ENCODE measurements around the gene DNM3.
"Not testable (repeated sequence)": the region's sequence is repeated elsewhere in the genome, so short reads cannot be mapped to it uniquely, and the experiment has no call there.

Gene DNM3

DNA sequence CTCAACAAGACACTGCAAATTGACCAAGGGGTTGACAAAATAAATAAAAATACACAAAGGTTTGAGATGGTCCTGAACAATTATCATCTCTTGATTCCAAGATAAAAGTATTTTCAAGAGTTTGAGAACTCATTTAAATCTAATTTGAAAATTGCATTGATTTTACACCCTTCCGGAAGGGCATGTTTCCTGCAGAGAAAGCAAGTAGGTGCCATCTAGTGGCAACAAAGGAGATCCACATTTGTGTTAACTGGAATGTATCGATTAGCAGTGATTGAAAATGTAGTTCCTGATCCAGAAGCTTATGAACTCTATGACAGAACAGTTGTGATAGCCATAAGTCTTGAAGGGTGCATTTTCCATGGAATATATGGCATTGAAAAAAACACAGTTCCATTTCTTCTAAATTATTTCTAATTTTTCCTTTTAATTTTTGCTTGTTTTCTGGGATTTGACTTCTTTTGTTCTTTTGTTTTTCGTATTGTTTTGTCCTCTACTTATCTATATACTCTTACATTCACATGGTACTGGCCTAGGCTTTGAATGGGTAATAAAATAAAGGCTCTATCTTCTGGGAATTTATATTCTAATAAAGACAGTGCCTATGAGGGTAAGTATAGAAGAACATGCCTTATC, 143.7 kb downstream of the DNM3 start:
- DNase-seq, result peak; percentile 62

DNA sequence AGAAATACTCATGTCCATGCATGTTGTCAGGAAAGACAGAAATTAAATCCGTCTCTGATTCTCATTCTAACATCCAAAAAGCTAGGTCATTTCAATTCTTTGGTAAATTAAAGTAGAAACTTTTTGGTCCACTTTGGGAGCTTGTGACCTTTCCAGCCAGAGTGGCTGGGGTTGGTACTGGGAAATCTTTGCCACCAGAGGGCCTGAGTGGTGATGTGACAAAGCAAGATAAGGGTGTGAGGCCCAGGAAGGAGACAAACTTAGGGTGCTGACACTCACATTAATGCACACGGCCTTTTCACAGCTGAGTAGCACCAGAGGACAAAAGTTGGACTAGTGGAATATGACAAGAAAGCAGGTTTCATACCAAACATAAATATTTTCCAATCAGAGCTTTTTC, 144.3 kb downstream of the DNM3 start:
- no peak for DNase-seq

DNA sequence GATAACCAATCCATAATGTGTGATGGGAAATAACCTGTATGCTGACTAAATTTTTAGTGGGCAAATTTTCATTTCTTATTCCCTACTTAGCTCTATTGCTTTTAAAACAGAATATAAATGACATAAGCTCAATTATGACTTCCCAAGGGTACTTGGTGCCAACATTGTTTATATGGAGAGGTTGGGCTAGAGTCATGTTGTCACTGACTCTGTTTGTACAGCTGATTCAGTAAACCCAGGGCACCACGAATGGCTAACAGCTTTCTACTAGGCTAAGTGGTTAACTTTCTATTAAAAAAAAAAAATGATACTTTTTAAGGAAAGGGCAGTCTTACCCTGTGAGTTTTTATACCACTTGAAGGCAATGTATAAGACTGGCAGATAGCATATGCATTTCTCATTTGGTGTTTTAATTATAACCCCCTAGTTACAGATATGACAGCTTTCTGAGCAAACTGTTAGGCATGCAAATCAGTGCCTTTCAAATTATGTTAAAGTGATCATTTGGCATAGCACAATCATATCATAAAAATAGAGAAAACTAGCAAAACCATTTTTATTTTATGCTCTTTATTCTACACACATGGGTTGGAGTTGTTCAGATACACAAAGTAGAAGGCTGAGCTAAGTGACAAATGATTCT, 147.1 kb downstream of the DNM3 start:
- DNase-seq, result no peak

DNA sequence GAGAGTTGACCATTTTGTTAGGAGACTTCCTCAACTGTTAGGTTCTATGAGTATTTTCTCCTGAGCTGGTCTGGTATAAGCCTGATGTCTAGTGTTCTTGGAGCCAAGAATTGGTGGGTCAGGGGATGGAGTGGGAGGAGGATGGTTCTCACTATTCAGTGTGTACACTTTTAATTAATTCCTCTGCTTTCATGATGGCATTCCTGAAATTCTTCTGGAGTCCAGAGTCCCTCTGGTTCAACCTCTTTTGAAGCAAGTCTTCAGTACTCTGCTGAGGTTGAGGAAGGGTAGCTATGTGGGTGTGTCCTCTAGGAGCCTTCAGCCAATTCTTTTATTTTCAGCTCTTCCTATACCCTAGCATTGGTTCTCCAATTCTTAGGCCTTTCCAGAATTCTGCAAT, 149.1 kb downstream of the DNM3 start:
- no peak for DNase-seq

DNA sequence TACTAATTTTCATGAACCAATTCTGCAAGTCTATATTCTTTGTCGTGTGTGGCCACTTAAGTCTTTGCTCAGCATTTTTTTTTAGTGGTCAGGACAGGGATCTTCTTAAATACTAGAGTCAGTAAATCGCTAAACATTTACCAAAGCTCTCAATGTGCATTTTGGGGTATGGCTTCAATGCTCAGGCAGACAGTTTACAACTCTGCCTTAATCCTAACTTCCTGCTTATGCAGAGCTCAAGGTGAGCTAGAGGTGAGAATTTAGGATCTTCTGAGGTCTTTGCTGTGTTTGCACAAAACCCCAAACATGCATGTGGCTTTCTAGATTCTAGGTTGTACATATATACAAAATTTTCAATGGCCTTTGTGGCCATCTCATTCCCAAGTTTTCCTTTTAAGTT, 153.0 kb downstream of the DNM3 start:
- DNase-seq, result no peak

DNA sequence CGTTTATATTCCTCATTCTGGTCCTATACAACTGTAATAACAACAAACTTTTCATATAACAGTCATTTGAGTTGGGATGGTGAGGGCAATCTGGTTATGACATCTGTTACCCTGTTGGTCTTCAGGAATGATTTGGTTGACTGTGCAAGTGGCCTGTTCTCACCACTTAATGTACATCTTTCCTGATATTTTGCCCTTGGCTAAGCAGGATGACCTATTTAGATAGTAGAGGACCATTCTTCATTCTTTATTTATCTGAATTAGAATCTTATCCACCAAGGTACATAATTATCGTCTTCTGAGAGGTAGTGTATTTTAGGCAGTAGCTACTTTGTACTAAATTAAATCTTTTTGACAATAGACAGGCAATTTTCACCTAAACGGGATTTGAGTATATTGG, 154.3 kb downstream of the DNM3 start:
- DNase-seq, result no peak

DNA sequence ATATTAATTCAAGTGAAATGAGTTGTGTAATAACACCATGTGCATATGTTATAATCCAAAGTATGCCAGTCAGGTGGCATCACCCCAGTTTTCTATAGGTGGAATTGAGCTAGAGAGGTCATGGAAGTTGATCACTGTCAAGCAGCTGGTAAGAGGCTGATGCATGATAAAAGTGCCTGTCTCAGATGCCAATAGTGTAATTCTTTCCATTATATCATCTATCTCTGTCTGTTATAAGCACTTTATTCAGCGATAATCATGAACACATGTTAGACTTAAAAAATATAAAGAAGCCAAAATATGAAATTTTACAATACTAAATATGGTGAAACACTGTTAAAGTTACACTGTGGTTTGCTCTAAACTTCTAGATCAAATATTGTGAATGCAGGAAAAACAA, 156.6 kb downstream of the DNM3 start:
- no peak for DNase-seq

DNA sequence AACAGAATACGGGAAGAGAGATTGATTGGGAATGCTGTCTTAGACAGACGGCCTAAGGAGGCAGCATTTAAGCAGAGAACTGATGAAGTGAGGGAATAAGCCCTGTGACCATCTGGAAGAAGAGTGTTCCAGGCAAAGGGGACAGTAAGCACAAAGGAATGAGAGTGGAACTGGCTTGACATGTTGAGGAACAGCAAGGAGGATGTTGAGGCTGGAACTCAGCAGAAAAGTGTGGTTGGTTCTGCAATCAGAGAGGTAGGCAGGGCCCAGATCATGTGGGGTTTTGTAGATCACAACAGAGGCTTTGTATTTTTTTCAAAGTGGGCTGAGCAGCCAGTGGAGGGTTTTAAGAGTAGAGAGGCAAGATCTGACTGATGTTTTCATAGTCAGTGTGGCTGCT, 157.4 kb downstream of the DNM3 start:
- DNase-seq, result no peak

DNA sequence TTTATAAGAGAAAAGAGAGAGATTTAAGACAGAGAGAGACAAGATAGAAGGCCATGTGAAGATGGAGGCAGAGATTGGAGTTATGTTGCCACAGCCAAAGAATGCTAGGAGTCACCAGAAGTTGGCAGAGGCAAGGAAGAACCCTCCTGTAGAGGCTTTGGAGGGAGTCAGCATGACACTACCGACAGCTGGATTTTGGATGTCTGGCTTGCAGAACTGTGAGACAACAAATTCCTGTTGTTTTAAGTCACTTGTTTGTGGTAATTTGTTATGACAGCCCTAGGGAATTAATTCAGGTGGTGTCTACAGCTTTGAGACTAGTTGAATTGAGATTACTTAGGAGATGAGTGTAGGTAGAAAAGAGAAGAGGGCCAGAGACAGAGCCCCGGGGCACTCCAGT, 158.5 kb downstream of the DNM3 start:
- no peak for DNase-seq

DNA sequence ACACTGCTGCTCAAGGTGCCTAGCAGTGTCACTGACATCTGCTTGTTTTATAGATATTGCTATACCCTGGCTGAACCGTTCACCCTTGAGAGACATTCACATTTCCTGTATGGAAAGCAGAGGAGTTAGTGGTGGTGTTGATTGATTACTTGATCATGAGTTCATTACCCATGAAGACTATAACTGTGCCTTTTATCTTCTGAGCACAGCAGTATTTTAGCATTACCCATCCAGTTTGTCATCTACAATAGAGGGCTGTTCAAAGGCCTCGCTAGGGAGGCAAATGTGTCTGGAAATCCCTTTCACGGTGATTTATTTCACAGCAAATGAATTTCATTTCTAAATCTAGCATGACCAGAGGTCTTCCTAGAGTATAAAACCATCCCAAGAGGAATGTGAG, 160.0 kb downstream of the DNM3 start:
- DNase-seq, result no peak

DNA sequence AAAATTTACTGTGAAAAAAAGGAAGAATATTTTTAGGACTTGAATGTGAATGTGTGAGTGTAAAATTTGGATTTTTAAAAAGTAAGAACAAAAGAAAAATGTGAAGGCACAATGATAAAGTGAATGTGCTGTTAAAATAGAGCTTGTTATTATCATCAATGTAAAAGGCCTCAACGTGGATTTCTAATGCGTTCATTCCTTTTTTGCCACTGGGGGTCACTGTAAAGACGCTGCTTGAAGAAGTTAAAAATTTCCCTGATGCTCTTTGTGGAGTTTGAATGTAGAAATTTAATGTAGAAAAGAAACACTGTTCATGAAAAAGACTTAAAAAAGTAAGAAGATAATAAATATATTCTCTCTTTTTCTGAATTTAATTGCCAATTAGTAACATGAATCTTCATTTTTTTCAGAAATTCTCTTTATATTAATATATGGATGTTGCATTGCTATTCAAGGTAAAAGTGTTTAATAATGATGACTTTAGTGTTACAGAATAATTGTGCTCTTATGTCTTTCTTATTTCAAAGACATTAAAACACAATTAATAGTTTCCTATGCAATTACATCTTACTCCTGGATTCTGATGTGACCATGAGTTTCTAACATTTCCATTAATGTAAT, 161.5 kb downstream of the DNM3 start:
- peak; percentile 56 for DNase-seq

DNA sequence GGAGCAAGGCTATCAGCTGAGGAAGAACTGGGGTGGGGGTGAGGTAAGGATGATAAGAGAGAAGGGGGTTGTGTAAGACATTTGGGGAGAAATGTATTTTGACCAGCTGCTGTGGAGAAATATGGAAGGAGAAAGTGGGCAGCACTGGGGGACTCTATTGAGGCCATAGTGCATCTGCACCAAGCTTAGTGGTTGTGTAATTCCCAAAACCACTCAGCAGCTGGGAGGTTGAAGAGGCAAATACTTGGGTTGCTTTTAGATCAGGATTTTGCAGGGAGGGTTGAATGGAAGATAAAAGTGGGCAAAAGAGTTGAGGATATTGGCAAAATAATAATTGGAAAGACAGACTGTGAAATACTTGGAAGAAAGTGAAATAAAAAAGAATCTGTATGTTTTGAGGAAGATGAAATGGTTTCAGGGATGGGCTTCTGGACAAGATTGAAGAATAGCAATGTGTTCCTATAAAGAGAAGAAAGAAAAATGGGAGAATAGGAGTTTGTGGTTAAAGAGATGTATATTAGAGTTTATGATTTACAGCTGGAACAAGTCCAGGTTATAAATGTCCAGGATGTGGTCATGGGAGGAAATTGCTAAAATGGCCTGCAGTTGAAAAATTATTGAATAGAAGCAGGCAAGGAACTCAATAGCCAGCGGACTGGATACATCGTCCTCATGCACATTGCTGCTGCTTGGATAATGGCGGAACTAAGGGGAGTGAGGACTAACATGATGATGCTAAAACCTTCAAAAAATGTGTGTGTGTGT, 162.7 kb downstream of the DNM3 start:
- no peak for DNase-seq

DNA sequence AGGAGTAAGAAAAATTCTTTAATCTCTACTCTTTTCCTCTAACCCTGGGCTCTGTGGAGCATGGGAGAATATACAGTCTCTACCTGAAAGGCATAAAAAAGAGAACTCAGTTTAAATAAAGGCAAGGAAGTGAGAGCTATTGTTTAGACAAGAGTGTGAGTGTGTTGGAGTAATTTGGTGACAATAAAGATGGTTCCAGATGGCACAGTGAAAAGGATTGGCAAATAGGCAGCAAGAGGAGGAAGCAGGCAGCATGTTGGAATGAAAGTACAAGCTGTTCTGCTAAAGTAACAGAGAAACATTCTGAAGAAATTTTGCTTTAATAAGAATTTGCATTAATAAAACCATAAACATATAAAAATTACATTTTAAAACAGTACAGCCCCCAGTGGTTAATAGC, 163.4 kb downstream of the DNM3 start:
- no peak for DNase-seq

DNA sequence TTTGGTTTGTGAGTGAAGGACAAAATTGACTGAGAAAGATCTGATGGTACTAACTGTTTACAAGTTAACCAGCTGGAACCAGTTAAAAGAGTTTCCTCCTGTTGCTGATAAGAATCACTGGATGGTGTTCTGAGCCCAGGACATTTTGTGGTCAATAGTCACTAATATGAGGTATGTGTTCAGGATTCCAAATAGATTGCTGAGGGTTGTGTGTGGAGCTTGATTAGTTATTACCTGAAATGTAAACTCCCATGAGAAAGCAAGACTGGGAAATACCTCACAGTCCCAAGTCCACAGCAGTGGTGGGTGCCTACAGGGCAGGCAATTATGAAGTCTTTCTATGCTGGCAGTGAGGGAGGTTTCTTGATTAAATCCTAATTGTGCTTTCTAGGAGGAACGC, 164.6 kb downstream of the DNM3 start:
- no peak for DNase-seq

DNA sequence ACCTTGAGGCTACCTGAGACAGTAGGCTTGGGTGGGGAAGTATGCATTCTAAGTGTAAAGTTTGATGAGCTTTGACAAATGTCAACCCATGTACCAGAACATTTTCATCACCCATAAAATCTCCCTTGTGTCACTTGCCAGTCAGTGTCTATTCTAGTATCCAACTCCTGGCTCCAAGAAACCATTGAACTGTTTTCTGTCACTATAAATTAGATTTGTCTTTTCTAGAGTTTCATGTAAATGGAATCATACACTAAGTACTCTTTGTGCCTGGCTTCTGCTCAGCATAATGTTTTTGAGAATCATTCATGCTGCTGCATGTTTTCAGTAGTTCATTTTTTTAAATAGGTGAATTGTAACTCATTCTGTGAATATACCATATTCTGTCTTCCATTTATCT, 165.4 kb downstream of the DNM3 start:
- DNase-seq, result no peak

DNA sequence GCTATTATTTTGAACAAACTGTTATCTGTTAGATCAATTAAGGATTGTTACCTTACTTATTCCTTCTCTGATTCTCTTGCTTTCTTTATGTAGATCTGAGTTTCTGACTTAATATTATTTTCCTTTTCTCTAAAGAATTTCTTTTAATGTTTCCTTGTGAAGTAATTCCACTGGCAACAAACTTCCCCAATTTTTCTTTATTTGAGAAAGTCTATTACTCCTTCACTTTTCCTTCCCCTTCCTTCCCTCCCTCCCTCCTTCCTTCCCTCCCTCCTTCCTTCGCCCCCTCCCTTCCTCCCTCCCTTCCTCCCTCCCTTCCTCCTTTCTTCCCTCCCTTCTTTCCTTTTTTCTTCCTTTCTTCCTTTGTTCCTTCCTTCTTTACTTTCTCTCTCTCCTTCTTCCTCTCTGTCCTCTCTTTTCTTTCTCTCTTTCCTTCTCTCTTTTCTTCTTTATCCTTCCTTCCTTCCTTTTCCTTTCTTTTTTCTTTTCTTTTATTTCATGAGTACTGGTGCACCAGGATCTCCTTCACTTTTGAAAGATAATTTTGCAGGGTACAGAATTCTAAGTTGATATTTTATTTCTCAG, 177.5 kb downstream of the DNM3 start:
- DNase-seq, result no peak

DNA sequence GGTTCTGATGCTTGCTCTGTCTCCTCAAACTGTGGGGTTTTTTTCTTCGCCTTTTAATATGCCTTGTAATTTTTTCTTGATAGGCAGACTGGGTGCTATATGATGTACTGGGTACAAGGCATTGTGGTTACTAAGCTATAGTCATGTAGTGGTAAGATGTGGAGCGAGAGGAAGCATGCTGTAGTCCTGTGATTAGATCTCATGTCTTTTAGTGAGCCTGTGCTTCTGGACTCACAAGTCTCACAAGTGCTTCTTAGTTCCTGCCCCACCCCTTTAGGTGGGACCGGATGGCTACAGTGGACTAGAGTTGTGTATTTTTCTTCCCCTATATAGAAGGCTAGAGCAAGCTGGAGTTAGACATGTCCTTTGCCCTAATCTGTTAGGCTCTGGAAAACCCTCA, 178.7 kb downstream of the DNM3 start:
- DNase-seq, result no peak

DNA sequence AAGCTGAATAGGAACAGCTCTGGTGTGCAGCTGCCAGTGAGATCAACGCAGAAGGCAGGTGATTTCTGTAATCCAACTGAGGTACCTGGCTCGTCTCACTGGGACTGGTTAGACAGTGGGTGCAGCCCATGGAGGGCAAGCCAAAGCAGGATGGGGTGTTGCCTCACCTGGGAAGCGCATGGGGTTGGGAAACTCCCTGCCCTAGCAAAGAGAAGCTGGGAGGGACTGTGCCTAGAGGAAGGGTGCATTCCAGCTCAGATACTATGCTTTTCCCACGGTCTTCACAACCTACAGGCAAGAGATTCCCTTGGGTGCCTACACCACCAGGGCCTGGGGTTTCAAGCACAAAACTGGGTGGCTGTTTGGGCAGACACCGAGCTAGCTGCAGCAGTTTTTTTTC, 183.2 kb downstream of the DNM3 start:
- DNase-seq, result no peak

DNA sequence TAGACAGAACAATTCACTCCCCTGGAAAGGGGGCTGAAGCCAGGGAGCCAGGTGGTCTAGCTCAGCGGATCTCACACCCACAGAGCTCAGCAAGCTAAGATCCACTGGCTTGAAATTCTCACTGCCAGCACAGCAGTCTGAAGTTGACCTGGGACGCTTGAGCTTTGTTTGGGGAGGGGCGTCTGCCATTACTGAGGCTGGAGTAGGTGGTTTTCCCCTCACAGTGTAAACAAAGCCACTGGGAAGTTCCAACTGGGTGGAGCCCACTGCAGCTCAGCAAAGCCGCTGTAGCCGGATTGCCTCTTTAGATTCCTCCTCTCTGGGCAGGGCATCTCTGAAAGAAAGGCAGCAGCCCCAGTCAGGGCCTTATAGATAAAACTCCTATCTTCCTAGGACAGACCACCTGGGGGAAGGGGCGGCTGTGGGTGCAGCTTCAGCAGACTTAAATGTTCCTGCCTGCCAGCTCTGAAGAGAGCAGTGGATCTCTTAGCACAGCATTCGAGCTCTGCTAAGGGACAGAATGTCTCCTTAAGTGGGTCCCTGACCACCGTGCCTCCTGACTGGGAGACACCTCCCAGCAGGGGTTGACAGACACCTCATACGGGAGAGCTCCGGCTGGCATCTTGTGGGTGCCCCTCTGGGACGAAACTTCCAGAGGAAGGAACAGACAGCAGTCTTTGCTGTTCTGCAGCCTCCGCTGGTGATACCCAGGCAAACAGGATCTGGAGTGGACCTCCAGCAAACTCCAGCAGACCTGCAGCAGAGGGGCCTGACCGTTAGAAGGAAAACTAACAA, 183.8 kb downstream of the DNM3 start:
- not testable (repeated sequence) for DNase-seq

DNA sequence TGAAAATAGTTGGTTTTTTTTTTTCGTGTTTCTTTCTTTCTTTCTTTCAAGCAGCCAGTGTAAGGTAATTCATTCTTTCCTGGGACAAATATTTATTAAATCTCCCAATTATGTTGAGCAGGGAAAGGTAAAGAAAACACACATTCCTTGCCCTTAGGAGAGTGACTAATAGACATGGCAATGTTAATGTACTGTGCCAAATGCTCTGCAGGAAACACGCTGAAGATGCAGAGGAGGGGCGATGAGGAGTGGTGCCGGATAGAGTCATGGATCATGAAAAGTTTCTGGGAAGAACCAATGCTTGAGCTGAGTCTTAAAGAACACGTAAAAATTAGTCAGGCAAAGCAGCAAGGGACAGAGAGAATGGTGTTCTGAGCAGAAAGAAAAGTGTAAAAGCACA, 199.2 kb downstream of the DNM3 start:
- DNase-seq, result no peak

DNA sequence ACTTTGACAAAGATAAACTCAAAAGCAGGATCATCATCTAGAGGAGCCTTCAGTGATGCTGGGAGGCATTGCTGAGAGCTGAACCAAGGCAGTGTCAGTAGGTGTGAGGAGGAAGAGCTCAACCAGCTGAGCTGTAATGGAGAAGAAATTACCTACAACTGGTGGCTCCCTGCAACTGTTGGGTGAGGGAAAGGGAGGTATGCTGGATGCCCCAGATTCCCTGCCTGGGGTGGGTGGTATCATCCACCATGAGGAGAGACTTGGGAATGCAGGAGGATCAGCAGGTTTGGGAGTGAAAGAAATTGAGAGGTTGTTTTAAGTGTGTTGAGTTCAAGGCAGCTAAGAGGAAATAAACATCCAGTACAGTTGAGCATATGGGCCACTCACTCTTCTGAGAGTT, 199.8 kb downstream of the DNM3 start:
- no peak for DNase-seq

DNA sequence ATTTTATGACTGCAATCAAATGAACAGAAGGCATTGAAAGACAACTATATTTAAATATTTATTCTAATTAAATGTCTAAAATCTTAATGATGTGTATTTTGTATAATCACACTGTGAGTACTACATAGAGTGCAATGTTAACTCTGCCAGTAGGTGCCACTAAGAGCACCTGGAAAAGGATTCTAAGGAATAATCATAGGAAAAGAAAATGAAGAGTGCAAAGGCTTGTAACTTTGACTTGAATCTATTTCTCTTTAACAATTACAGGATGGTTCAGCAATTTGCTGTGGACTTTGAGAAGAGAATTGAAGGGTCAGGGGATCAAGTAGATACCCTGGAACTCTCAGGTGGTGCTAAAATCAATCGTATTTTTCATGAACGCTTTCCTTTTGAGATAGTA, 200.4 kb downstream of the DNM3 start:
- DNase-seq, result no peak

DNA sequence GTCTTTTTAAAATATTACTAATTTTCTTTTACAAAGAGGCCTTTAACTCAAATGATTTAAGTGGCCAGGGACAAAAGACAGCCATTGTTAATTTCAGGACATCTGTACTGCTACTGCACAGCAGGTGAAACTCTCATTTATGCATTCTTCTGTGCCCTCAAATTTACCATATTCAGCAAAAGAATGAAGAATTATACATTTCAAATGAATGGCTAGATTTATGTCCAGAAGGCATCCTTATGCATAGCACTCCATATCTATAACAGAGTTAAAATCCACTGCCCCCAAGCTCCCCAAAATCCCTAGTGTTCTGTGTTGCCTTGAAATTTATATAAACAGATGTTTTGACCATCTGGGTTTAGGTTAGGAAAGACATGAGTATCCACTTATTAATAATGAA, 202.6 kb downstream of the DNM3 start:
- DNase-seq, result no peak

Data from CD4-positive, alpha-beta T cell treated with Interleukin-21 for 1 hour (primary cell).